GM21360 (cell line): ENCODE results near the gene M1AP.
A peak's percentile ranks its signal among the peaks of the same experiment; 100 is the strongest.

ENCODE experiments used
- ATAC-seq: cut with Tn5 transposase; IDR thresholded peaks from one replicate; pipeline ENCODE4 v1.9.1; 2021; ENCODE audit warnings: mild to moderate bottlenecking, moderate library complexity; ENCODE audit not compliant: unreplicated experiment

The M1AP gene

DNA sequence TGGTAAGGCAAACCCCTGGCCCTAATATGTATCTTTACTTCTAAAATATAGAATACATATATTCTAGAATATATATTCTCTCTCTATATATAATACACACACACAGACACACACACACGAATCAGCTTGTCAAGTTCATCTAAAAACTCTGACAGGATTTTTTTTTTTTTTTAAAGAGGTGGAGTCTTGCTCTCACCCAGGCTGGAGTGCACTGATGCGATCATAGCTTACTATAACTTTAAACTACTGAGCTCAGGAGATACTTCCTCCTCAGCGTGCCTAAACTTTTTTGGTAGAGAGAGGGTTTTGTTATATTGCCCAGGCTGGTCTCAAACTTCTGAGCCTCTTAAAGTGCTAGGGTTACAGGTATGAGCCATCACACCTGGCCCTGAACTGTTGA lies 48.5 kb downstream of the M1AP start:
- no peak for ATAC-seq

DNA sequence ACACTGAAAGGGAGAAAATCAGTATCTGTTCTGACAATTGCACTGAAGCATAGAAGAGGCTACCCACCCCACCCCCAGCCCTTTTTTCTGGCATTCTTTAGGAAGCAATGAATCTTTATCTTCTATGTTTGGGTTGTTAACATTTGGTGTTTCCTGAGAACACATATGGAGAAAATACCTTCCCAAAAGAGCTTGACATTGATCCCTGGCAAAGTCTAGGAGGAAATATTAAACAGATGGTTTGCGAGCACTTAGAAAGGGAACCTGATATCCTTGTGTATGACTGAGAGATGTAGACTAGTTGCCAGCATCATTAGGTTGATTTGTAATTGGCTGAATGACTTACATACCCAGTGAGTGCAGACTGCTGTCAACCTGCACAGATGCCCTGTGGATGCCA lies 50.7 kb downstream of the M1AP start:
- no peak for ATAC-seq

DNA sequence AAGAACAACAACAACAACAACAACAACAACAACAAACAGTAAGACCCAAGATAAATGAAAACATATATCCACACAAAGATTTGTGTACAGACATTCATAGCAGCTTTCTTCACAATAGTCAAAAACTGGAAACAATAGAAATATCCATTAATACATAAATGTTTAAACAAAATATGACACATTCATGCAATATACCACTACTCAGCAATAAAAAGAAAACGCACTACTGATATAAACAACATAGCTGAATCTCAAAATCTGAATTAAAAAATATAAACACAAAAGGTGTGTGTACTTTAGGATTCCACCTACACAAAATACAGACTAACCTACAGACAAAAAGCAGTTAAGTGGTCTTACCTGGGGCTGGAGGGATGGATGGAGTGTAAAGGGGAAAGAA lies 51.5 kb downstream of the M1AP start:
- ATAC-seq, result no peak

DNA sequence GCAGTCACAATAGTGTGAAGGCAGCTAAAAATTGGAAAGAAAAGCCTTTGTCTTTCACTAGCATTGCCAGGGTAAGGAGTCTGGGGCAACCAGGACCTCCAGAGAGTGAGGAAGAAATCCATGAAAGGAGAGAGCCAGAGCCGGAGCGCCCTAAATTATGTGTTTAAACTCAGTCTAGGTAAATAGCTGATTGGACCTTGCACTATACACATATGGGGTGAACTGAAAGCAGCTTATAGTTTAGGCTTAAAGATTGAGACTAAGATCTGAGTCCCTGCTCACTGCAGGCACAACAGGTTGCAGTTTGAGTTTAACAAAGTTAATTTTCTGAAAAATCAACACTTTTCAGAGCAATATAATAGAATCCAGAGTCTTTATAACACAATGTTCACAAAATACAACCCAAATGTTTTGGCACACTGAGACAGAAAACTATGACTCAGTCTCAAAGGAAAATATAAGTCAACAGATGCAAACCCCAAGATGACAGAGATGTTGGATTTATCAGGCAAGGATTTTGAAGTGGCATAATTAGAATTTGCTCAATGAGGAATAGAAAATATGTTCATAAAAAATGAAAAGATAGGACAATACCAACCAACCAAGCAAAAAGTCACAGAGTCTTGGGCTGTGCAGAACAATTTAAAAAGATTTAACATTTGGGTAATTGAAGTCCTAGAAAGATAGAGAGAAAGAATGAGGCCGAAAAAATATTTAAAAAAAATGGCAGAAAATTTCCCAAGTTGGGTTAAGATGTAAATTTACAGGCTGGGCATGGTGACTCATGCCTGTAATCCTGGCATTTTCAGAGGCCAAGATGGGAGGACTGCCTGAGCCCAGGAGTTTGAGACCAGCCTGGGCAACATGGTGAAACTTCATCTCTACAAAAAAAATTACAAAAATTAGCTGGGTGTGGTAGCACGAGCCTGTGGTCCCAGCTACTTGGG lies 54.0 kb downstream of the M1AP start:
- ATAC-seq, result no peak

DNA sequence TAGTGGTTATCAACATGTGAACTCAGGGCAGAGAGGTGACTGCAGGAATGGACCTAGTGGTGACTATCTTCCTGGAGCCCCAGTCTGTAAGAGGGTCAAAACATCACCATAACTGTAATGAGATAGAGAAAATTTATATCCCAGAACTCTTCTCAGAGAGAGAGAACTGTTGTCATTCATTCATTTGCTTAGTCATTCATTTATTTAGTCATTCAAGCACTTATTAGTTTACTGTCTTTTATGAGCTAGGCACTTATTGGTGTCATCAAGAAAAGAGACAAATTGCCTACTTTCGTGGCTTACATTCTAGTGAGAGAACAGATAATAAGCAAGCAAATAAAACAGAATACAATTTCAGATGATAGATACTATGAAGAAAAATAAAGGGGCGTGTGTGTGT lies 59.5 kb downstream of the M1AP start:
- ATAC-seq, result no peak

DNA sequence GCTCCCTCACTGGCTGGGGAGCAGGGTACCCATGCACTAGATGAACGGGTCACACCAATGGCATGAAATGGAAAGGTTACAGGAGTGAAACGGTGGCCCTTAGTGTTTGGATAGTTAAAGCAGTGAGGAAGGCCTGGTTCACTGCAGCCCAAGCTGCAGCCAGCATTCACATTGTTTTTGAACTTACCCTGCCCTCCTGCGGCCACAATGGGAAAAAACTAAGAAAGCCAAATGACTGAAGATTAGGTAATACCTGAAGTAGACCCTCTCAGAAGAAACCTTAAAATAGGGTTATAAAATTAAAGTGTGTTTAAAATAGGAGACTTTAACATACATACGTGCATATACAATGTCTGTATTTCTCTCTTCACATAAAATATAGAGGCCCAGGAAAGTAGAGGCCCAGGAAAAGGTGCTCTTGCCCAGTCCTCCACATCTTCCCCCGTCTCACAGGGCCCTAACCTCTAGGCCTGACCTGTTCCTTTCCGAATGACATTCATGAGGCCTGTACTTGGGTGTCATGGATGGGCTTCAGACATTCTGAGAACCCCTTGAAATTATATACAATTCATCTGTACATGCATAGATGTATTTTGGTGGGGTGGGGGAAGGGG lies 60.4 kb downstream of the M1AP start:
- ATAC-seq, result peak; percentile 49

DNA sequence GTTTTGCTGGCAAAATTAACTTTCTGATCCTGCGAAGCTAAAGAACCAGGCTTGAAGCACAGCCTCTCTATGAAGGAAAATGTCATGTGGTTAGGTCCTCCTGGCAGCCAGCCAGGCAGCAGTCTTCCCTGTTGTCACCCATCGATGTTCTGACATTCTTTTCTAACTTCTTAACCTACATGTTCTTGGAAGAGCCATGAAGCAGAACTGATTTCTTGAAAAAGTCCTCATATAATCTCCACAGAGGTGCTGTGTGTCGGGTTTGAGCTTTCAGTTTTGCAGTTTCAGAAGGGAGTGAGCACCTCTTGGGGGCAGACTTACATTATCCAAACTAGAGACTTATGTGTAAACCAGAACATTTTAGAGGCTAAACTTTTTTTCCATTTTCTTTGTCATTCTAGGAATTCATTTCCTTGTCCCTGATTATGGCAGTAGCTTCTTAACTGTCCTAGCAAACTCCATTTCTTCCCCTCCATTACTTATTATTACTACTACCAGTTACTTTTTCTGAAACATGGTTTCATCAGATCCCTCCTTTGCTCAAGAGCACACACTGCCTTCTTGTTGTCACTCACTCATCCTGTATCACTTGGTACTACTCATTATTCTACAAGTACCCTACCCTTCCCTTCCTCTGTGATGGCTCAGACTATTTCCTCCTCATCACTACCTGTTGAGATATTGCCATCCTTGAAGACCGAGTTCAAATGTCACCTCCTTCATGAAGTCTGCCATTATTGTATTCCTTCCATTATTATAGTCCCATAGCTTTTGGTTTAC lies 62.5 kb downstream of the M1AP start:
- ATAC-seq, result no peak

DNA sequence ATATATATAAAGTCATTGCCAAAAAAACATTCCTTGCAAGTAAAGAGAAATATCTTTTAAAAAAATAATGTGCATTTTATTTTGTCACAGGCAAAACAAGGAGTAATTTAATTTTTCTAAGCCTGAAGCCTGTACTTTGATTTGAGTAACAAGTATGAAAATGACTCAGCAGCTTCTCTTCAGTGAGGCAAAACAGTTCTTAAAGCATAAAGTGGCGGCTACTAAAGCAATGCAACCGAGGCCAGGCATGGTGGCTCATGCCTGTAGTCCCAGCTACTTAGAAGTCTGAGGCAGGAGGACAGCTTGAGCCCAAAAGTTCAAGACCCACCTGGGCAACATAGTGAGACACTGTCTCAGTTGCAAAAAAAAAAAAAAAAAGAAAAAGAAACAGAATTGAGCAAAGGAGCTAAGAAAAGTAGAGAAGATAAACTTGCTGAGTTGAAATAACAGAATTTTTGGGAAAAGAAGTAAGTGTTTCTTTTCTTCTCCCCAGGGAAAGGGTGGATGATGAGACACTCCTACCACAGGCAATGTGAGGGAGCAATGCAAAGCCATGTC lies 64.0 kb downstream of the M1AP start:
- peak; percentile 62 for ATAC-seq

DNA sequence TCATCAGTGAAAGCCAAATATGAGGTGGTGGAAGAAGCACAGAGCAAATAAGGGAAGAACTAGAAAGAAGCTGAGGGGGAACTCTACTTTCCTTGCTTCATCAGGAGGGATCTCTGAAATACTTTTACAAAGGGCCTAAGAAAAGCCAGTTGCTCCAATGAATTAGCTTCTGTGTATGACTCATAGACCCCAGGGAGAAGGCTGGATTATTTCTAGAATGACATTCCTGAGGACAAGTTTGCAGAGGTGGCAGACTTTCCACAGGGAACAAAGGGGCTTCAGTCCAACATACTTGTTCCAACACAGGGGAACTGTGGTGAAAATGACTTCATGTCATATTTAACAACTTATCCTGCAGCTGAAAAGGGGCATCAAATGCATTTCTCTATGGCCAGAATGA lies 64.6 kb downstream of the M1AP start:
- no peak for ATAC-seq

DNA sequence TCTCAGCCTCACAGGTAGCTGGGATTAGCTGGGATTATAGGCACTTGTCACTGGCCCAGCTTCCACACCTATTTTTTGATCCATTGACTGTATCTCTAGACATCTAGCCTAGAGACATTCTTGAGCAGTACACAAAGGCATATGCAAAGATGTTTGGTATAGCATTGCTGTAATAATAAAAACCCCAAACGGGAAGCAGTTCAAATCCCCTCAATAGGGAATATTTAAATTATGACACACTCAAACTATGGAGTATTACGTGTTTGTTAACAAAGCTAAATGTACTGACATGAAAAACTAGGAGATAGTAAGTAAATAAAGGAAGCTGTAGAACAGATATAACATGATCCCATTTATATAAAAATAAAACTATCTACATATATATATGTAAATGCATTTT lies 65.9 kb downstream of the M1AP start:
- ATAC-seq, result no peak

DNA sequence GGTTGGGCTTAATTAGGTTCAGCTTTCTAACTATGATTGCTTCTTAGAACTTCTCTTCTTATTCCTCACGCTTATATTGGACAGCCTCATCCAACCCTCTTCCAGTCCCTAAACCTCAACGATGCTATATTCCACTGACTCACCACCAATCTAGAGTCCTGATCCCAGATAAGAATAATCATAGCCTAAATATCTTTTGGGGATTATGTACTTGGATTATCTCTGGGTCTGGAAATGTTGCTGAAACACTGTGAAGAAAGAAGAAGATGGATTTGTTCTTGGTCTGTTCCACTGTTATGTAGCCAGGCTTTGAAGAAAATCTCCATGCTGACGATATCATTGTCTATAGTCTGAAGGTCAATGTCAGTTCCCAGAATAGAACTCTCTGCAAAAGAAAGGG lies 66.7 kb downstream of the M1AP start:
- no peak for ATAC-seq

DNA sequence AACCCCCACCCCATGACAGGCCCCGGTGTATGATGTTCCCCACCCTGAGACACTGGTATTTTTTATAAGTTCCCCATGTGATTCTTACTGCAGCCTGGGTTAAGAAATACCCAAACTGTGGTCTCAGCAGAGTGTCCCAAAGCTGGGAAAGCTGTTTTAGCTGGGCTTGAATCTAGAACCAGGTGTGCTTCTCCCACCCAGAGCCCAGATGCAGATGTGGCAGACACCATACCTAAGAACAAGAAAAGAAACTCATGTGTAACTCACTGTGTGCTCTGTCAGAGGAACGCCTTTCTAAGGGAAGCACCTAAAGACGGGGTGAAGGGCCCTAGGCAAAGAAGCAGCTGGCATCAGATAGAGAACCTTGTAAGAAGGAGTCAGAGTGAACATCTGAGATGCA lies 69.7 kb downstream of the M1AP start:
- no peak for ATAC-seq

DNA sequence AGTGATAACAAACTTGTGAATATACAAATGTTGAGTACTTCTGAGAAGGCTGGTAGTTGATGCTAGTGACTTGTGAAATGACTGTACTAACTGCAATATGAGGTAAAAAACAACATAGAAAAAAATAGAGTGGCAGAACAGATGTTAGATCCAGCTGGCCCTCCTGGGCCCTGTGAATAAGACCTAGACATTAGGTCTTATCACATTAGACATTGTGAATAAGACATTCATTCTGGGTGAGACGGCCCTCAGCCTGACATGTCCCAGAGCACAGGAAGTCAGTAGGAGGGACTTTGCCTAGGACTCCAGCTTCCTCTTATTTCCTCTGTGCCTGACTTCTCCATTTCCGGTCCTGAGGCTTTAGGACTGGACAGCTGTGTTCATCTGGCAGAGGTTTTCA lies 70.7 kb downstream of the M1AP start:
- ATAC-seq, result no peak

DNA sequence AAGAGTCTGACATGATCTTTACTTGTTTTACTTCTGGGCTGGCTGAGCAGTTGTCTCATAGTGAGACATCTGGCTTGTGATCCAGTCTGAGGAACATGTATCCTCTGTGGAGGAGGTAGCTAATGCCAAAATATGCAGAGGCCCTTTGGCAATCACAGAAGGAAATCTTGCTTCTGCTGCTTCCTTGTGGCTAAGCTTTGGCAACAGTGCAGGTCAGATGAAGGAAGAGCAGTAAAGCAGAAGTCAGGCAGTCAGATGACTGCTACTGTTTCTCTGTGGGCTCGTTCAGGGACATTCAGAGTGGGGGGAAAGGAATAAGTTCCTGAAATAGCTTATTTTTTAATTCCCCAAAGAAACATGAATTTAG lies 71.3 kb downstream of the M1AP start:
- ATAC-seq, result no peak

DNA sequence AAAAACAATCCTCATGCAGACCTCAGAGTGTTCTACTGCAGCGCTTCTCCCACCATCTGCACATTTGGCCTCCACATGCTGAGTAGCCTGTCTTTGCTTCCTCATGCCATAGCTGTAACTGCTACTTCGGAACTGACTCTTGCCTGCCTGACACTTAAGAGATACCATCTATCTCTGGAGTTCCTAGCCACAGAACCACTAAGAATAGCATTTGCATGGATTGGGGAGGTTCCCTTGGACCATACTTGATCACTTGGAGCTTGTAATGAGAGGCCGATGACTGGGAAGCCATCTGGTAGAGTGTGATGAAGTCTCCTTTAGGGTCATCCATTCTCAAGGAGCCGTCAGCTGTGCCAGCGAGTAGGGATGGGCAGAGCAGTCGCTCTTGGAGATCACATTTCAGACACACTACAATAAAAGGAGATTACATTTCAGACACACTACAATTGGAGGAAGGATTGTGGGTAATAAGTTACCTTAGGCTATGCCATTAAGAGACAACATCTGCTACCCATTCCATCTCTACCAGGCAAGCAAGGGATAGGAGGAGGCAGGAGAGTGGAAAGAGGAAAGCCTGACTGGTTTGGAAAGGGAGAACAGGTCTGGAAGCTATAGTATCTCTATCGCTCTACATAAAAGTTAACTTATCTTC lies 71.8 kb downstream of the M1AP start:
- no peak for ATAC-seq

DNA sequence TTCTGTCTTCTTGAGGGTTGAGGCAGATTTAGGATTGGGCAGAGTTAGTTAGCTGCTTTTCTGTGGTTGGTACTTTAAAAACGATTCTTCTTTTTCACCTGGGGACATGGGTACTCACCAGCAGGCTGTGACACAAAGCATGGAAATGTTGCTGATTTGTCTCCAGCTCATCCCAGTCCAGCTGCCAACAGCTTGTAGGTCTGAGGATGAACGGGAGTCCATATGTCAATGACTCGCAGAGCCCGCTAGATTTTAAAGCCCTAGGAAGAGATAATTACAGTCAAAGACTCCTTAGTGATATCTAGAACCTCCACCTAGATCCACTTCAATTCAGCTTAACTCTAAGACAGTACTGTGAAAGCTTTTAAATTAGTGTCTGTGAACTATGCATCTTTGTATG lies 72.8 kb downstream of the M1AP start:
- ATAC-seq, result no peak

DNA sequence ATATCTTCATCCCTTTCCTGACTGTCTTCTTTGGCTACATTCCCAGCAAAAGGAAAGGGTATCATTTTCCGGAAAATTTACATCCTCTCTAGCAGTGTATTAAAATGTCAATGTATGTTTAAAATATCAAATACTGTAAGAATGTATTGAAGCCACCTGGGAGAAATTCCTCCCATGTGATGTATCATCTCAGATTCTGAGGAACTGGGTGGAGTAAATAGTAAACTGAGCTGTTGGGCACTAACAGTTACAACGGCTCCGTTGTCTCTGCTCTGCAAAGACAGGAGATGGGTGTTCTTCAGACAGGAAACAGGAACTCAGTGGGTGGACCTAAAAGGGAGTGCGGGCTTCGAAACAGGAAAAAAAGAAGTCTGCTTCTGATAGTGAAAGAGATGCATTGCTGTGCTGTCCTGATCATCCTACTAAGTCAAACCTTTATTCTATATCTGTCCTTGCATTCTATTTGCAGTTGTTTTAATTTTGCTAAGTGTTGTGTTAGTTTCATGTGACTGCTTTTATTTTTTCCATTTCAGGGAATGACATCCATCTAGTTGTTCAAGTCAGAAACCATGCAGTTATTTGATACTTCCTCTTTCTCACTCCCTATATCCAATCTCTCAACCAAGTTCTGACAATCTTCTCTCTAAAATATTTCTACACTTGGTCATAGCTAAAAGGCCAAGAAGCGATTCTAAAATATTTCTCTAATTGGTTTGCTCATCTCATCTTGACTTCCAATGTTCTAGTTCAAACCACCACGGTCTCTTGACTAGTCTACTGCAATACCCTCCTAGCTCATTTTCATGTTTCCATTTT lies 74.2 kb downstream of the M1AP start:
- peak; percentile 33 for ATAC-seq

DNA sequence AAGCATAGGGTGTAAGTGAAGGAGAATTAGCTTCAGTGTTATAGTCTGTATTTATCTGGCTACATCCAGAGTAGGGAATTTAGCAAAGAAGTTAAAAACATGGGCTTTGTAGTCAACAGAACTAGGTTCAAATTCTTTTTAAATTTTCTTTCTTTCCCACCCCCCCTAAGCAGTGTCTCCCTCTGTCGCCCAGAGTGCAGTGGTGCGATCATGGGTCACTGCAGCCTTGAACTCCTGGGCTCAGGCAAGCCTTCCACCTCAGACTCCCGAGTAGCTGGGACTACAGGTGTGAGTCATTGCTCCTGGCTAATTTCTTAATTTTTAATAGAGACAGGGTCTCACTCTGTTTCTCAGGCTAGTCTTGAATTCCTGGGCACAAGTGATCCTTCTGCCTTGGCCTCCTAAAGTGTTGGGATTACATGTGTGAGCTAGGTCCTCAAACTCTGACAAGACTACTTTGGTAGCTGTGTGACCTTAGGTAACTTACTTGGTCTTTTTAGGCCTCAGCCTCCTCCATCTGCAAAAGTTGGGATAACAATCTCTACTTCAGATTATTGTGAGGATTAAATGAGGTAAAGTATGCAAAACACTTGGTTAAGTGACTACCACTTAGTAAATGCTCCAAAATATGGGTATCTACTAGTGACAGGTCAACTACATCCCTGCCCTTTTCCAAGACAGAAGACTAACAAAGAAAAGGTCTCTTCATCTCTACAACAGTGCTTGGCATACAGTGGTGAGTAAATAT lies 75.8 kb downstream of the M1AP start:
- no peak for ATAC-seq

DNA sequence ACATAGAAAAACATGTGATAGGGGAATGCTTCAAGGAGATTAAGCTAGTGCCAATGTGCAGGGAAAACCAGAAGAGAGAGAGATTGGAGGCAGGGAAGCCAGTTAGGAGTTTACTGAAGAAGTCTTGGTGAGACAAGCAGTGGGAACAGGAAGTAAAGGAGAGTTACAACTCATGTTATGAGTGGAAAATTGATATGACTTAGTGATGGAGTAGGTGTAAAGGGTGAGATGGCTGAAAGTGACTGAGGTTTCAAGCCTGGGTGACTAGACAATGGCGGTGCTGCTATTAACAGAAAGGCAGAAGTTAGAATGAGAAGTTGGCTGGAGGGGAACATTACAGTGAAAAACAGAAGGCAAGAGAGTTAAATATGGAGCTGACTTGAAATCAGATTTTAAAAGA lies 77.1 kb downstream of the M1AP start:
- peak; percentile 60 for ATAC-seq
